Measurements from ENCODE around the gene RSRC2. TPM values are rescaled to one million over a fixed set of nuclear protein-coding genes. Genes with fewer than 3 reads are reported as not detected.
"Not testable (repeated sequence)": the region's sequence is repeated elsewhere in the genome, so short reads cannot be mapped to it uniquely, and the experiment has no call there.

RSRC2 gene
- total RNA-seq, result 31.7 TPM

- peak; percentile 99 for ATAC-seq
These were observed at the start of gene RSRC2, which contains the start of gene KNTC1 for GRCh38 chr12:122526683-122527477. TSS of gene RSRC2 (minus strand) at chr12:122526936. CDS start at chr12:122526853, 83 bp downstream. TSS of gene KNTC1 (plus strand) at chr12:122527249. CDS start at chr12:122530064, 2,815 bp downstream.

GRCh38 chr12:122571821-122572220, 45.1 kb upstream of the RSRC2 start:
- no peak for ATAC-seq

GRCh38 chr12:122570006-122570405, 43.3 kb upstream of the RSRC2 start:
- ATAC-seq, result not testable (repeated sequence)

- ATAC-seq, result no peak
These were observed 42.6 kb upstream of the RSRC2 start for GRCh38 chr12:122569288-122569687.

GRCh38 chr12:122566816-122567215, 40.1 kb upstream of the RSRC2 start:
- ATAC-seq, result not testable (repeated sequence)

- ATAC-seq, result no peak
These were observed 36.6 kb upstream of the RSRC2 start for GRCh38 chr12:122563361-122563760.

- no peak for ATAC-seq
These were observed 33.4 kb upstream of the RSRC2 start for GRCh38 chr12:122560138-122560537.

GRCh38 chr12:122558745-122559641, 32.3 kb upstream of the RSRC2 start:
- ATAC-seq, result no peak

GRCh38 chr12:122547330-122547729, 20.6 kb upstream of the RSRC2 start:
- no peak for ATAC-seq

GRCh38 chr12:122545855-122546254, 19.1 kb upstream of the RSRC2 start:
- ATAC-seq, result no peak

GRCh38 chr12:122544537-122544936, 17.8 kb upstream of the RSRC2 start:
- ATAC-seq, result no peak

- no peak for ATAC-seq
These were observed 11.8 kb upstream of the RSRC2 start for GRCh38 chr12:122538496-122538895.

- ATAC-seq, result no peak
These were observed 10.3 kb upstream of the RSRC2 start for GRCh38 chr12:122537021-122537420.

GRCh38 chr12:122533856-122534255, 7.1 kb upstream of the RSRC2 start:
- no peak for ATAC-seq

GRCh38 chr12:122528992-122529391, 2.3 kb upstream of the RSRC2 start:
- no peak for ATAC-seq

GRCh38 chr12:122528582-122528981, 1.8 kb upstream of the RSRC2 start:
- ATAC-seq, result no peak

- ATAC-seq, result peak; percentile 15
These were observed 775 bp upstream of the RSRC2 start for GRCh38 chr12:122527478-122527944.

- ATAC-seq, result no peak
These were observed 2.7 kb downstream of the RSRC2 start for GRCh38 chr12:122523846-122524718.

- no peak for ATAC-seq
These were observed 3.5 kb downstream of the RSRC2 start for GRCh38 chr12:122523280-122523679.

GRCh38 chr12:122520676-122521075, 6.1 kb downstream of the RSRC2 start:
- no peak for ATAC-seq

GRCh38 chr12:122519418-122519817, 7.3 kb downstream of the RSRC2 start:
- no peak for ATAC-seq

GRCh38 chr12:122518908-122519307, 7.8 kb downstream of the RSRC2 start:
- ATAC-seq, result no peak

All from esophagus mucosa (tissue), 1 donor.